Rectal smooth muscle tissue (tissue), 1 donor: ENCODE data around the gene LIPA.

Experiments used
- H3K27ac ChIP-seq: one replicate; pipeline ENCODE4 v1.7.0; 2013; ENCODE audit warnings: low read depth, low read length, inconsistent platforms
- H3K27me3 ChIP-seq: one replicate; pipeline ENCODE4 v1.7.0; 2013; ENCODE audit warnings: low read length; ENCODE audit not compliant: control insufficient read depth, insufficient read depth
- H3K36me3 ChIP-seq: one replicate; pipeline ENCODE4 v1.7.0; 2013; ENCODE audit warnings: low read length; ENCODE audit not compliant: control insufficient read depth, insufficient read depth
- H3K4me1 ChIP-seq: one replicate; pipeline ENCODE4 v1.7.0; 2013; ENCODE audit warnings: low read length; ENCODE audit not compliant: control insufficient read depth, insufficient read depth
- H3K4me3 ChIP-seq: one replicate; pipeline ENCODE4 v1.7.0; 2013; ENCODE audit warnings: low read length
- H3K9ac ChIP-seq: one replicate; pipeline ENCODE4 v1.7.0; 2013; ENCODE audit warnings: low read length

The LIPA gene

GRCh38 chr10:89281606-89282395 lies 30.2 kb upstream of the LIPA start:
- Histone ChIP-seq H3K4me1 (peaks cover 24% of the 10 kb centered on the region), H3K27me3 (no peaks in the 10 kb centered on the region), H3K9ac (no peak overlapping the region), H3K4me3 (no peak overlapping the region), H3K27ac (no peak overlapping the region), H3K36me3 (no peaks in the 10 kb centered on the region)

- Histone ChIP-seq H3K27me3 (no peaks in the 10 kb centered on the region), H3K9ac (no peak overlapping the region), H3K4me1 (peaks cover 24% of the 10 kb centered on the region), H3K36me3 (no peaks in the 10 kb centered on the region), H3K27ac (no peak overlapping the region), H3K4me3 (no peak overlapping the region)
Measured at GRCh38 chr10:89280508-89280907, 28.9 kb upstream of the LIPA start.

GRCh38 chr10:89279421-89279869 lies 27.9 kb upstream of the LIPA start:
- no peaks in the 10 kb centered on the region for H3K27me3 ChIP-seq
- H3K36me3 ChIP-seq = no peaks in the 10 kb centered on the region
- peaks cover 20% of the 10 kb centered on the region for H3K4me1 ChIP-seq
- H3K4me3 ChIP-seq = no peak overlapping the region
- no peak overlapping the region for H3K9ac ChIP-seq
- H3K27ac ChIP-seq = peak overlapping the region; percentile 47

- no peak overlapping the region for H3K4me3 ChIP-seq
- H3K27me3 ChIP-seq = no peaks in the 10 kb centered on the region
- H3K4me1 ChIP-seq = peaks cover 15% of the 10 kb centered on the region
- no peaks in the 10 kb centered on the region for H3K36me3 ChIP-seq
- H3K27ac ChIP-seq = peak overlapping the region; percentile 47
- H3K9ac ChIP-seq = no peak overlapping the region
Measured at GRCh38 chr10:89278900-89279392, 27.4 kb upstream of the LIPA start.

- H3K36me3 ChIP-seq = no peaks in the 10 kb centered on the region
- peaks cover 7% of the 10 kb centered on the region for H3K4me1 ChIP-seq
- H3K4me3 ChIP-seq = no peak overlapping the region
- H3K27ac ChIP-seq = peak overlapping the region; percentile 55
- H3K9ac ChIP-seq = no peak overlapping the region
- H3K27me3 ChIP-seq = no peaks in the 10 kb centered on the region
Measured at GRCh38 chr10:89278034-89278535, 26.5 kb upstream of the LIPA start.

- Histone ChIP-seq H3K9ac (no peak overlapping the region), H3K4me3 (no peak overlapping the region), H3K27ac (no peak overlapping the region), H3K36me3 (no peaks in the 10 kb centered on the region), H3K27me3 (no peaks in the 10 kb centered on the region), H3K4me1 (peaks cover 3% of the 10 kb centered on the region)
Measured at GRCh38 chr10:89275383-89275782, 23.8 kb upstream of the LIPA start.

- H3K36me3 ChIP-seq = no peaks in the 10 kb centered on the region
- no peak overlapping the region for H3K9ac ChIP-seq
- H3K27me3 ChIP-seq = no peaks in the 10 kb centered on the region
- no peak overlapping the region for H3K27ac ChIP-seq
- no peak overlapping the region for H3K4me3 ChIP-seq
- H3K4me1 ChIP-seq = peaks cover 3% of the 10 kb centered on the region
Measured at GRCh38 chr10:89274928-89275327, 23.4 kb upstream of the LIPA start.

GRCh38 chr10:89273680-89274079 lies 22.1 kb upstream of the LIPA start:
- Histone ChIP-seq H3K9ac (no peak overlapping the region), H3K4me3 (no peak overlapping the region), H3K27ac (no peak overlapping the region), H3K27me3 (no peaks in the 10 kb centered on the region), H3K4me1 (peaks cover 3% of the 10 kb centered on the region), H3K36me3 (no peaks in the 10 kb centered on the region)

GRCh38 chr10:89271532-89271931 lies 20.0 kb upstream of the LIPA start:
- Histone ChIP-seq H3K27ac (no peak overlapping the region), H3K27me3 (no peaks in the 10 kb centered on the region), H3K4me3 (no peak overlapping the region), H3K9ac (no peak overlapping the region), H3K4me1 (peaks cover 6% of the 10 kb centered on the region), H3K36me3 (no peaks in the 10 kb centered on the region)

- Histone ChIP-seq H3K27ac (no peak overlapping the region), H3K9ac (no peak overlapping the region), H3K4me3 (no peak overlapping the region), H3K36me3 (no peaks in the 10 kb centered on the region), H3K27me3 (no peaks in the 10 kb centered on the region), H3K4me1 (peaks cover 12% of the 10 kb centered on the region)
Measured at GRCh38 chr10:89270153-89270483, 18.5 kb upstream of the LIPA start.

GRCh38 chr10:89269433-89270152 lies 18.0 kb upstream of the LIPA start:
- H3K4me3 ChIP-seq = no peak overlapping the region
- no peak overlapping the region for H3K9ac ChIP-seq
- peaks cover 12% of the 10 kb centered on the region for H3K4me1 ChIP-seq
- no peak overlapping the region for H3K27ac ChIP-seq
- H3K36me3 ChIP-seq = no peaks in the 10 kb centered on the region
- no peaks in the 10 kb centered on the region for H3K27me3 ChIP-seq

- Histone ChIP-seq H3K36me3 (no peaks in the 10 kb centered on the region), H3K27me3 (no peaks in the 10 kb centered on the region), H3K27ac (no peak overlapping the region), H3K4me1 (peaks cover 12% of the 10 kb centered on the region), H3K9ac (no peak overlapping the region), H3K4me3 (no peak overlapping the region)
Measured at GRCh38 chr10:89266721-89267453, 15.3 kb upstream of the LIPA start.
